HG03520 (cell line): ENCODE data around the gene PCDHB16.
"Not testable (repeated sequence)": the region's sequence is repeated elsewhere in the genome, so short reads cannot be mapped to it uniquely, and the experiment has no call there.

Experiments
- ATAC-seq: cut with Tn5 transposase; IDR thresholded peaks from one replicate; pipeline ENCODE4 v1.9.1; 2021; ENCODE audit warnings: mild to moderate bottlenecking, moderate library complexity; ENCODE audit not compliant: unreplicated experiment

Gene PCDHB16

GRCh38 chr5:141182248-141182647, at the start of gene PCDHB16:
TSS of gene PCDHB16 (plus strand) at chr5:141182387. CDS start at chr5:141182560, 173 bp downstream.
- ATAC-seq = no peak

- ATAC-seq = no peak
These were observed 47.0 kb upstream of the PCDHB16 start, which contains the start of gene PCDHB5 for GRCh38 chr5:141135030-141135717. TSS of gene PCDHB5 (plus strand) at chr5:141135206. CDS start at chr5:141135435, 229 bp downstream.

GRCh38 chr5:141135718-141136266, 46.4 kb upstream of the PCDHB16 start:
- no peak for ATAC-seq

GRCh38 chr5:141137346-141137745, 44.8 kb upstream of the PCDHB16 start:
- ATAC-seq = not testable (repeated sequence)

GRCh38 chr5:141149812-141150211, 32.4 kb upstream of the PCDHB16 start, which contains the start of gene PCDHB6:
TSS of gene PCDHB6 (plus strand) at chr5:141150057. CDS start at chr5:141150258, 201 bp downstream.
- ATAC-seq = no peak

- ATAC-seq = no peak
These were observed 31.8 kb upstream of the PCDHB16 start for GRCh38 chr5:141150224-141150992.

- ATAC-seq = no peak
These were observed 31.2 kb upstream of the PCDHB16 start for GRCh38 chr5:141150993-141151325.

- ATAC-seq = not testable (repeated sequence)
These were observed 30.6 kb upstream of the PCDHB16 start for GRCh38 chr5:141151632-141152031.

GRCh38 chr5:141152096-141152495, 30.1 kb upstream of the PCDHB16 start:
- ATAC-seq = not testable (repeated sequence)

GRCh38 chr5:141155540-141156374, 26.4 kb upstream of the PCDHB16 start:
- ATAC-seq = no peak

- ATAC-seq = not testable (repeated sequence)
These were observed 24.8 kb upstream of the PCDHB16 start for GRCh38 chr5:141157356-141157755.

GRCh38 chr5:141157901-141158300, 24.3 kb upstream of the PCDHB16 start:
- not testable (repeated sequence) for ATAC-seq

GRCh38 chr5:141172381-141173204, 9.6 kb upstream of the PCDHB16 start, which contains the start of gene PCDHB7:
TSS of gene PCDHB7 (plus strand) at chr5:141172644. CDS start at chr5:141172836, 192 bp downstream.
- ATAC-seq = no peak

- ATAC-seq = not testable (repeated sequence)
These were observed 7.7 kb upstream of the PCDHB16 start for GRCh38 chr5:141174291-141175104.

GRCh38 chr5:141175933-141176332, 6.3 kb upstream of the PCDHB16 start:
- ATAC-seq = no peak

GRCh38 chr5:141177577-141178191, 4.5 kb upstream of the PCDHB16 start, which contains the start of gene PCDHB8:
TSS of gene PCDHB8 (plus strand) at chr5:141177790. CDS start at chr5:141178035, 245 bp downstream.
- ATAC-seq = not testable (repeated sequence)

GRCh38 chr5:141179371-141179770, 2.8 kb upstream of the PCDHB16 start:
- ATAC-seq = not testable (repeated sequence)

- not testable (repeated sequence) for ATAC-seq
These were observed 2.3 kb upstream of the PCDHB16 start for GRCh38 chr5:141179876-141180275.
